HepG2 (cell line): ENCODE data around the gene NID1. TPM values are rescaled to one million over a fixed set of nuclear protein-coding genes. Genes with fewer than 3 reads are reported as not detected.
A peak's percentile ranks its signal among the peaks of the same experiment; 100 is the strongest.

ENCODE experiments used
- AKAP8 ChIP-seq: sonication (generic); formaldehyde crosslinking; IDR thresholded peaks from 2 replicates; pipeline ENCODE4 v1.5.1; 2020; ENCODE audit warnings: mild to moderate bottlenecking, missing genetic modification reagents
- BORCS8-MEF2B ChIP-seq: sonication (generic); formaldehyde crosslinking; IDR thresholded peaks from 2 replicates; pipeline ENCODE4 v1.8.0; 2022; ENCODE audit warnings: mild to moderate bottlenecking, missing genetic modification reagents
- DR1 ChIP-seq: sonication (generic); formaldehyde crosslinking; IDR thresholded peaks from 2 replicates; pipeline ENCODE4 v1.8.0; 2021; ENCODE audit warnings: mild to moderate bottlenecking, missing genetic modification reagents, inconsistent platforms
- GZF1 ChIP-seq: sonication (generic); formaldehyde crosslinking; IDR thresholded peaks from 2 replicates; pipeline ENCODE4 v1.5.1; 2020; ENCODE audit warnings: mild to moderate bottlenecking, missing genetic modification reagents
- HMGA1 ChIP-seq: sonication (generic); formaldehyde crosslinking; conservative IDR thresholded peaks from 2 replicates; pipeline ENCODE4 v1.4.0; 2020; ENCODE audit warnings: missing genetic modification reagents
- MAF1 ChIP-seq: sonication (generic); formaldehyde crosslinking; IDR thresholded peaks from 2 replicates; pipeline ENCODE4 v1.5.0; 2020; ENCODE audit warnings: missing genetic modification reagents, borderline replicate concordance
- MXI1 ChIP-seq: IDR thresholded peaks from 3 replicates; pipeline ENCODE4 v1.6.1; 2012; ENCODE audit warnings: low read depth, low read length, inconsistent platforms, borderline replicate concordance
- NR0B2 ChIP-seq: sonication (generic); formaldehyde crosslinking; IDR thresholded peaks from 2 replicates; pipeline ENCODE4 v1.4.0; 2020; ENCODE audit warnings: mild to moderate bottlenecking, missing genetic modification reagents
- SMYD3 ChIP-seq: sonication (generic); formaldehyde crosslinking; IDR thresholded peaks from 2 replicates; pipeline ENCODE4 v1.8.1; 2023; ENCODE audit warnings: mild to moderate bottlenecking, missing genetic modification reagents
- SRY ChIP-seq: sonication (generic); formaldehyde crosslinking; IDR thresholded peaks from 2 replicates; pipeline ENCODE4 v1.8.0; 2022; ENCODE audit warnings: mild to moderate bottlenecking, missing genetic modification reagents
- TSC22D2 ChIP-seq: sonication (generic); formaldehyde crosslinking; IDR thresholded peaks from 2 replicates; pipeline ENCODE4 v1.5.1; 2020; ENCODE audit warnings: missing genetic modification reagents, mild to moderate bottlenecking, borderline replicate concordance
- U2AF1 ChIP-seq: fragments of 200-400 bp; formaldehyde crosslinking; optimal IDR thresholded peaks from 2 replicates; pipeline ENCODE3; 2017; ENCODE audit warnings: mild to moderate bottlenecking, low read depth, low read length
- XBP1 ChIP-seq: sonication (generic); formaldehyde crosslinking; IDR thresholded peaks from 2 replicates; pipeline ENCODE4 v1.5.0; 2020; ENCODE audit warnings: missing genetic modification reagents
- YEATS4 ChIP-seq: sonication (generic); formaldehyde crosslinking; IDR thresholded peaks from 2 replicates; pipeline ENCODE4 v1.4.0; 2020; ENCODE audit warnings: missing genetic modification reagents, borderline replicate concordance
- ZBTB42 ChIP-seq: sonication (generic); formaldehyde crosslinking; IDR thresholded peaks from 2 replicates; pipeline ENCODE4 v1.5.0; 2020; ENCODE audit warnings: mild to moderate bottlenecking, missing genetic modification reagents
- ZBTB46 ChIP-seq: sonication (generic); formaldehyde crosslinking; IDR thresholded peaks from 2 replicates; pipeline ENCODE4 v1.4.0; 2020; ENCODE audit warnings: mild to moderate bottlenecking, missing genetic modification reagents, borderline replicate concordance
- ZNF224 ChIP-seq: sonication (generic); formaldehyde crosslinking; IDR thresholded peaks from 2 replicates; pipeline ENCODE4 v1.5.0; 2020; ENCODE audit warnings: mild to moderate bottlenecking, missing genetic modification reagents
- ZNF30 ChIP-seq: sonication (generic); formaldehyde crosslinking; IDR thresholded peaks from 2 replicates; pipeline ENCODE4 v1.5.0; 2020; ENCODE audit warnings: mild to moderate bottlenecking, missing genetic modification reagents
- ZNF615 ChIP-seq: sonication (generic); formaldehyde crosslinking; IDR thresholded peaks from 2 replicates; pipeline ENCODE4 v1.5.0; 2020; ENCODE audit warnings: mild to moderate bottlenecking, missing genetic modification reagents, borderline replicate concordance
- ZNF616 ChIP-seq: sonication (generic); formaldehyde crosslinking; IDR thresholded peaks from 2 replicates; pipeline ENCODE4 v1.5.0; 2020; ENCODE audit warnings: low read depth, mild to moderate bottlenecking, missing genetic modification reagents
- polyA plus RNA-seq, 8 experiments: library from polyadenylated mRNA; depleted of rRNA in 3 of 8; stranded (reverse) in 7 of 8; unstranded in 1 of 8; fragments of >200 nt; fragmentation: Illumina TruSeq in 4 of 8; extraction: Trizol in 4 of 8; gene quantifications; 2 replicates each; pipeline versions ENCODE4 v1.2.1 to v1.2.3, GENCODE V29; 2011 to 2016; ENCODE audit warnings: low read depth in 4 of 8, missing spikeins in 1 of 8, mixed read lengths in 1 of 8; ENCODE audit not compliant: insufficient read depth in 1 of 8
- total RNA-seq, 5 experiments: library from RNA; depleted of rRNA; stranded (reverse); fragments of >200 nt; fragmentation: Illumina TruSeq; extraction: Trizol; gene quantifications; 2 replicates each; pipeline ENCODE4 v1.2.3, GENCODE V29; 2016; ENCODE audit warnings: low read depth in 1 of 5
- TF ChIP-seq, protein P1 (sequence below): sonication (generic); formaldehyde crosslinking; IDR thresholded peaks from 2 replicates; pipeline ENCODE4 v1.8.0; 2022; ENCODE audit warnings: mild to moderate bottlenecking, missing genetic modification reagents, moderate library complexity
- TF ChIP-seq, protein P2 (sequence below): sonication (generic); formaldehyde crosslinking; IDR thresholded peaks from 2 replicates; pipeline ENCODE4 v1.5.1; 2020; ENCODE audit warnings: missing genetic modification reagents, mild to moderate bottlenecking, borderline replicate concordance
- TF ChIP-seq, protein P3 (sequence below): sonication (generic); formaldehyde crosslinking; IDR thresholded peaks from 2 replicates; pipeline ENCODE4 v1.4.0; 2020; ENCODE audit warnings: missing genetic modification reagents

NID1 gene
- total and polyA plus RNA-seq, 2 of the 13 experiments (the other 11 are each of a cell fraction or from before 2014, with no cell fraction given): 50.2 to 56.1 TPM

GRCh38 chr1:236064674-236065508, at the start of gene NID1 (continued):
- no peak for TF ChIP-seq ZBTB46
- no peak for TF ChIP-seq ZNF616 (CRISPR knock-in tag)
- TF ChIP-seq U2AF1: no peak
- no peak for TF ChIP-seq ZNF615
- no peak; the same call in 1 of the 2 replicates for TF ChIP-seq NR0B2 (CRISPR knock-in tag)
- no peak for TF ChIP-seq MAF1 (CRISPR knock-in tag)
- no peak for TF ChIP-seq ZNF30
- TF ChIP-seq MXI1: peak; percentile 53; the same call in 1 of the 3 replicates
- peak; percentile 60; the same call in 1 of the 2 replicates for TF ChIP-seq SMYD3 (CRISPR knock-in tag)
- TF ChIP-seq, protein P1, sequence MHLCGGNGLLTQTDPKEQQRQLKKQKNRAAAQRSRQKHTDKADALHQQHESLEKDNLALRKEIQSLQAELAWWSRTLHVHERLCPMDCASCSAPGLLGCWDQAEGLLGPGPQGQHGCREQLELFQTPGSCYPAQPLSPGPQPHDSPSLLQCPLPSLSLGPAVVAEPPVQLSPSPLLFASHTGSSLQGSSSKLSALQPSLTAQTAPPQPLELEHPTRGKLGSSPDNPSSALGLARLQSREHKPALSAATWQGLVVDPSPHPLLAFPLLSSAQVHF (CRISPR knock-in tag): 0 out of 2 replicates have a peak, but pooled peaks have one; percentile 34
- 0 out of 2 replicates have a peak, but pooled peaks have one; percentile 39 for TF ChIP-seq ZBTB42 (CRISPR knock-in tag)
- peak; percentile 71; the same call in 1 of the 2 replicates for TF ChIP-seq DR1 (CRISPR knock-in tag)
- TF ChIP-seq TSC22D2: no peak
- TF ChIP-seq, protein P2, sequence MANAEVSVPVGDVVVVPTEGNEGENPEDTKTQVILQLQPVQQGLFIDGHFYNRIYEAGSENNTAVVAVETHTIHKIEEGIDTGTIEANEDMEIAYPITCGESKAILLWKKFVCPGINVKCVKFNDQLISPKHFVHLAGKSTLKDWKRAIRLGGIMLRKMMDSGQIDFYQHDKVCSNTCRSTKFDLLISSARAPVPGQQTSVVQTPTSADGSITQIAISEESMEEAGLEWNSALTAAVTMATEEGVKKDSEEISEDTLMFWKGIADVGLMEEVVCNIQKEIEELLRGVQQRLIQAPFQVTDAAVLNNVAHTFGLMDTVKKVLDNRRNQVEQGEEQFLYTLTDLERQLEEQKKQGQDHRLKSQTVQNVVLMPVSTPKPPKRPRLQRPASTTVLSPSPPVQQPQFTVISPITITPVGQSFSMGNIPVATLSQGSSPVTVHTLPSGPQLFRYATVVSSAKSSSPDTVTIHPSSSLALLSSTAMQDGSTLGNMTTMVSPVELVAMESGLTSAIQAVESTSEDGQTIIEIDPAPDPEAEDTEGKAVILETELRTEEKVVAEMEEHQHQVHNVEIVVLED: no peak
- TF ChIP-seq GZF1 (CRISPR knock-in tag): 0 out of 2 replicates have a peak, but pooled peaks have one; percentile 61
- TF ChIP-seq XBP1 (CRISPR knock-in tag): no peak
- no peak for TF ChIP-seq YEATS4 (CRISPR knock-in tag)
- peak; percentile 74; the same call in 1 of the 2 replicates for TF ChIP-seq BORCS8-MEF2B (CRISPR knock-in tag)
- no peak for TF ChIP-seq AKAP8
- peak; percentile 44; the same call in 1 of the 2 replicates for TF ChIP-seq ZNF224 (CRISPR knock-in tag)
- TF ChIP-seq HMGA1 (CRISPR knock-in tag): no peak
- no peak; the same call in 1 of the 2 replicates for TF ChIP-seq SRY
- TF ChIP-seq, protein P3, sequence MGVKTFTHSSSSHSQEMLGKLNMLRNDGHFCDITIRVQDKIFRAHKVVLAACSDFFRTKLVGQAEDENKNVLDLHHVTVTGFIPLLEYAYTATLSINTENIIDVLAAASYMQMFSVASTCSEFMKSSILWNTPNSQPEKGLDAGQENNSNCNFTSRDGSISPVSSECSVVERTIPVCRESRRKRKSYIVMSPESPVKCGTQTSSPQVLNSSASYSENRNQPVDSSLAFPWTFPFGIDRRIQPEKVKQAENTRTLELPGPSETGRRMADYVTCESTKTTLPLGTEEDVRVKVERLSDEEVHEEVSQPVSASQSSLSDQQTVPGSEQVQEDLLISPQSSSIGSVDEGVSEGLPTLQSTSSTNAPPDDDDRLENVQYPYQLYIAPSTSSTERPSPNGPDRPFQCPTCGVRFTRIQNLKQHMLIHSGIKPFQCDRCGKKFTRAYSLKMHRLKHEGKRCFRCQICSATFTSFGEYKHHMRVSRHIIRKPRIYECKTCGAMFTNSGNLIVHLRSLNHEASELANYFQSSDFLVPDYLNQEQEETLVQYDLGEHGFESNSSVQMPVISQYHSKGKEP (CRISPR knock-in tag): no peak
